ENCODE measurements around the gene ALK. TPM values are rescaled to one million over a fixed set of nuclear protein-coding genes. Genes with fewer than 3 reads are reported as not detected.

Gene ALK
- total and polyA plus RNA-seq, 12 donors, result 0.09 to 1.8 (median 0.53) TPM; not detected in 1

DNA sequence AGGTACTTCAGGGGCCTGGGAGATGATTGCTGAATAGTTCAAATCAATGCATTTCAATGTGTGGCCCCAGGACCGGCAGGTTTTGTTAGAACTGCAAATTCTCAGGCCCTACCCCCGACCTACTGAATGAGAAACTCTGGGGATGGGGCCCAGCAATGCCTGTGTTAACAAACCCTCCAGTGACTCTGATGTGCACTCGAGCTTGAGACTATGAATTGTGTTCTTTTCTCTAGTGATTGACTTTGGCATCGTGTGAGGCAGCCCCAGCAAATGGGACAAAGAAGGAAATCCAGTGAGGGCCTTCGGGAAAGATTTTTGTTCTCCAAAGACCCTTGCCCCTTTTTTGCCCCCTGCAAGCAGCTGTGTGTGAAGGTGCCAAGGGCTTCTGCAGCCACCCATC lies 22.4 kb downstream of the ALK start:
- WGBS, 4 donors, result 24 to 42% (median 38%) methylated on average over 5 of the region's 5 CpGs
- Histone ChIP-seq H3K4me3 (no peak overlapping the region), H3K4me1 (replicated peaks in 1 of 2) (no peaks in the 10 kb centered on the region), H3K27ac (no peak overlapping the region), H3K36me3 (replicated peaks in 1 of 2) (no peaks in the 10 kb centered on the region), H3K9me3 (replicated peaks in 1 of 3) (no peaks in the 10 kb centered on the region), H3K27me3 (no peaks in the 10 kb centered on the region)
- TF ChIP-seq, protein P1, sequence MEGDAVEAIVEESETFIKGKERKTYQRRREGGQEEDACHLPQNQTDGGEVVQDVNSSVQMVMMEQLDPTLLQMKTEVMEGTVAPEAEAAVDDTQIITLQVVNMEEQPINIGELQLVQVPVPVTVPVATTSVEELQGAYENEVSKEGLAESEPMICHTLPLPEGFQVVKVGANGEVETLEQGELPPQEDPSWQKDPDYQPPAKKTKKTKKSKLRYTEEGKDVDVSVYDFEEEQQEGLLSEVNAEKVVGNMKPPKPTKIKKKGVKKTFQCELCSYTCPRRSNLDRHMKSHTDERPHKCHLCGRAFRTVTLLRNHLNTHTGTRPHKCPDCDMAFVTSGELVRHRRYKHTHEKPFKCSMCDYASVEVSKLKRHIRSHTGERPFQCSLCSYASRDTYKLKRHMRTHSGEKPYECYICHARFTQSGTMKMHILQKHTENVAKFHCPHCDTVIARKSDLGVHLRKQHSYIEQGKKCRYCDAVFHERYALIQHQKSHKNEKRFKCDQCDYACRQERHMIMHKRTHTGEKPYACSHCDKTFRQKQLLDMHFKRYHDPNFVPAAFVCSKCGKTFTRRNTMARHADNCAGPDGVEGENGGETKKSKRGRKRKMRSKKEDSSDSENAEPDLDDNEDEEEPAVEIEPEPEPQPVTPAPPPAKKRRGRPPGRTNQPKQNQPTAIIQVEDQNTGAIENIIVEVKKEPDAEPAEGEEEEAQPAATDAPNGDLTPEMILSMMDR (IDR thresholded peaks at IDR 0.05), result no peak
- no peak for TF ChIP-seq POLR2A (IDR thresholded peaks at IDR 0.05)
- no peak for DNase-seq
- intact Hi-C loops (cut with DNase I), result no loop called here

DNA sequence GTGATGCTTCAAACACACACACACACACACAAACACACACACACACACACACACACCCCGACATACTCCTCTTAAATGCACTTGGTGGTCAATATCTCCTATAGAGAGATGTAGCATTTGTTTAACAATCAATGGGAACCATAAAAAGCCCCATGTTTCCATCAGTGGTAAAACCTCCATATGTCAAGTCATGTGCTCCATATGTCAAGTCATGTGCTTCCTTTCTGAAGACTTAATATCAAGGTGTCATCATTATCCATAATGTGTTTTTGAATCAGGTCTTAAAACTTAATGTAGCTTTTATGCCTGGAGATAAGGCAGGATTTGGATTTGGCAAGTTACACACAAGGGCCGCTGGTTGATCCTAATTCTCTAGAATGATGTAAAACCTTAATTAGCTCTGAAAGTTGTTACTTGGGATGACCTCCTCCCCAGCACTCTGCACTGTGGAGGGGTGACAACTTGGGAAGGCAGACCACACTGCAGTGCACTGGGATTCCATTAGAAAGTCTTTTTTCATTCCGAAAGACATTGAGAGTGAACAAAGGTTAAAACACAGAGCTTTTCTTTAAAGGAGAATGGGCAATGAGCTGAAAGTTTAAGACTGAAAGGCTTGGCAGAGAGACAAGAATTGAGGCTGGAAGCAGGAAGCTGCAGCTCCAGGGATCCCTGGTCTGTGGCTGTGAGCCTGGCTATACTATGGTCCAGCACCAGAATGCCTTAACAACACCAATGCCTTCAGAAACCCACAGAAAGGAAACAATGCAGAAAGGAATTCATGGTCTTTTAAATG lies 26.4 kb downstream of the ALK start:
- Histone ChIP-seq H3K4me3 (no peak overlapping the region), H3K27me3 (no peaks in the 10 kb centered on the region), H3K27ac (no peak overlapping the region), H3K9me3 (replicated peaks in 1 of 3) (no peaks in the 10 kb centered on the region), H3K36me3 (replicated peaks in 1 of 2) (no peaks in the 10 kb centered on the region), H3K4me1 (replicated peaks in 1 of 2) (no peaks in the 10 kb centered on the region)
- intact Hi-C loops (cut with DNase I), result no loop called here
- no peak for DNase-seq
- TF ChIP-seq POLR2A (IDR thresholded peaks at IDR 0.05), result no peak
- TF ChIP-seq, protein P1 (IDR thresholded peaks at IDR 0.05), result no peak
- 41 to 50% (median 47%) methylated on average over 2 to 3 of the region's 3 CpGs for WGBS, 4 donors

DNA sequence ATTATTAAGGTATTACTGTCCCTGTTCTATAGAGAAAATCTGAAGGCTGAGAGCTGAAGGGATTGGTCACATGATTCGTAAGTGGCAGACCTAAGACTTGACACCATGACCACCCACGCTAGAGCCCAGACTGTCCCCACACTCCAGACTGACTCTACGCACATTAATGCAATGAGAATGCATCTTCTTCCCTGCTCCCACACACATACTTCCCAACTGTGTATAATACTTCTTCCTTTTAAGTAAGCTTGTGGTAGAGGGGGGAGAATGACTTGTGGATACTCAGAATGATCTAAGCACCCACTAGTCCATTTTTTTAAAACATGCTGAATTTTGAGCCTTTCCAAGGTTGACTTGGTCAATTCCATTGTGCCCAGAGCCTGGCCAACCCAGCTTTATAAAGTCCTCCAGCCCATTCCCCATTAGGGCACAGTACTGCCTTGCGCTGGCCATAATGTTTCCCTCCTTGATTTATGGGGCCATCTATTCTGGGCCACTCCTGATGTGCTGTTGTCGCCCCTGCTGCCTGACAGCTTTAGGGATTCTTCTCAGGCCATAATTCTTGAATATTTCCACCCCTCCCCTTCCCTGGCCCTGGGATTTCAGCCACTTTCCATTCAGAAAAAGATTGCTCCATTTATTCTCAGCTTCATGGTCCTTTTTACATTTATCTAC lies 28.7 kb downstream of the ALK start:
- TF ChIP-seq POLR2A (IDR thresholded peaks at IDR 0.05), result no peak
- TF ChIP-seq, protein P1 (IDR thresholded peaks at IDR 0.05), result no peak
- no peak for DNase-seq
- no peaks in the 10 kb centered on the region for H3K36me3 ChIP-seq (replicated peaks in 1 of 2)
- no peak overlapping the region for H3K4me3 ChIP-seq
- H3K27me3 ChIP-seq, result no peaks in the 10 kb centered on the region
- H3K27ac ChIP-seq, result no peak overlapping the region
- WGBS, 4 donors, result 43 to 58% (median 44%) methylated on average over 5 of the region's 5 CpGs
- H3K4me1 ChIP-seq (replicated peaks in 1 of 2), result no peaks in the 10 kb centered on the region
- intact Hi-C loops (cut with DNase I), result no loop called here
- no peaks in the 10 kb centered on the region for H3K9me3 ChIP-seq (replicated peaks in 1 of 3)

DNA sequence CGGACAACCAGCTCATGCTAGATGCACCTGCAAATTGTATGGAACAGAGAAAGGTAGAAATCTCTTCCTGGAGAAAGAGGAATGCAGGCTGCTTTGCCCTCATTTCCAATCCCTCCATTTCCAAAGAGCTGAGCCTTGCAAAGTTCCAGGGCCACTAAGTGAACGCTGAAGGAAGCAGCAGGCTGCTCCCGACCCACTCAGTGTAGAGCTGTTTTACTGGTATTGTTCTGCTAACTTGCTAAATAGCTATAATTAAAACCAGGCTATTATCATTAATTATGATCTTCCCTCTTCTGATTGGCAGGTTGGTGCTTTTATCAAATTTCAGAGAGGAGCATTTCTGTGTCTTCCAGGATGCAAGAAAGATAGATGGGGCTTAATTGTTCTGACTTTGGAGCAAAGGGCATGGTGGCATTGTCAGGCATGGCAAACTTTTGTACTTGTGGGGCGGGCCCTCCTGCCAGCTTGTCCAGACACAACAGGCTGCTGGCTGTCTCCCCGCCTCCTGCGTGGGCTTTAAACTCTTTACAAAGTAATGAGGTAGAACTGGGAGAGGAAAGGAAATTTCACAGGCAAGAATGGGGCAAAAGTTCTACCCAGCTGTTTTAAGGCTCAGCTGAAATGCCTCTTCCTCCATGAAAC lies 40.2 kb downstream of the ALK start:
- no peaks in the 10 kb centered on the region for H3K4me1 ChIP-seq (replicated peaks in 1 of 2)
- intact Hi-C loops (cut with DNase I), result no loop called here
- no peaks in the 10 kb centered on the region for H3K9me3 ChIP-seq (replicated peaks in 1 of 3)
- TF ChIP-seq, protein P1 (IDR thresholded peaks at IDR 0.05), result no peak
- TF ChIP-seq POLR2A (IDR thresholded peaks at IDR 0.05), result no peak
- no peaks in the 10 kb centered on the region for H3K27me3 ChIP-seq
- H3K4me3 ChIP-seq, result no peak overlapping the region
- H3K36me3 ChIP-seq (replicated peaks in 1 of 2), result no peaks in the 10 kb centered on the region
- DNase-seq, result no peak
- 74 to 86% (median 76%) methylated on average over 6 of the region's 6 CpGs for WGBS, 4 donors
- H3K27ac ChIP-seq, result no peak overlapping the region
